Liver (tissue), 9 donors: ENCODE measurements around the gene SBK3. TPM values are rescaled to one million over a fixed set of nuclear protein-coding genes. Genes with fewer than 3 reads are reported as not detected.

ENCODE experiments used
- DNase-seq: peaks from one replicate; pipeline ENCODE4 v3.0.0-alpha.2; 2017; ENCODE audit warnings: low spot score
- H3K27ac ChIP-seq, 2 donors: one replicate each; pipeline ENCODE4 v1.7.0; 2013; ENCODE audit warnings: inconsistent platforms in 2 of 2, low read length in 2 of 2, control low read depth in 1 of 2, low read depth in 1 of 2, mild to moderate bottlenecking in 1 of 2
- H3K27me3 ChIP-seq, 4 donors: one replicate each; pipeline versions ENCODE4 v1.6.1 to v1.7.0; 2013; ENCODE audit warnings: low read length in 3 of 4, inconsistent platforms in 1 of 4, mild to moderate bottlenecking in 1 of 4, moderate library complexity in 1 of 4; ENCODE audit not compliant: control insufficient read depth in 4 of 4, insufficient read depth in 4 of 4
- H3K36me3 ChIP-seq, 4 donors: one replicate each; pipeline versions ENCODE4 v1.6.1 to v1.7.0; 2013; ENCODE audit warnings: low read length in 3 of 4, mild to moderate bottlenecking in 3 of 4, low read depth in 1 of 4, moderate library complexity in 1 of 4; ENCODE audit not compliant: control insufficient read depth in 4 of 4, insufficient read depth in 3 of 4
- H3K4me1 ChIP-seq, 4 donors: one replicate each; pipeline versions ENCODE4 v1.6.1 to v1.7.0; 2013; ENCODE audit warnings: low read length in 3 of 4, mild to moderate bottlenecking in 3 of 4, moderate library complexity in 1 of 4; ENCODE audit not compliant: control insufficient read depth in 4 of 4, insufficient read depth in 4 of 4
- H3K4me3 ChIP-seq, 3 donors: one replicate each; pipeline versions ENCODE4 v1.6.1 to v1.7.0; 2013; ENCODE audit warnings: low read length in 3 of 3, control low read depth in 1 of 3, low read depth in 1 of 3, mild to moderate bottlenecking in 1 of 3
- H3K9ac ChIP-seq, 2 donors: one replicate each; pipeline ENCODE4 v1.7.0; 2013; ENCODE audit warnings: low read length in 2 of 2, mild to moderate bottlenecking in 2 of 2, moderate library complexity in 2 of 2, control low read depth in 1 of 2, low read depth in 1 of 2
- H3K9me3 ChIP-seq, 4 donors: one replicate each; pipeline versions ENCODE4 v1.6.1 to v1.7.0; 2013; ENCODE audit warnings: low read length in 3 of 4; ENCODE audit not compliant: control insufficient read depth in 4 of 4
- EGR1 ChIP-seq, 2 donors: IDR thresholded peaks; 2 replicates each; pipeline ENCODE4 v1.6.1; 2016 to 2018; ENCODE audit warnings: antibody characterized with exemption in 2 of 2, low read depth in 2 of 2
- FOXA1 ChIP-seq: IDR thresholded peaks from 2 replicates; pipeline ENCODE4 v1.6.1; 2016; ENCODE audit warnings: antibody characterized with exemption
- FOXA2 ChIP-seq: IDR thresholded peaks from 2 replicates; pipeline ENCODE4 v1.6.1; 2016; ENCODE audit warnings: antibody characterized with exemption
- GABPA ChIP-seq, 2 donors: IDR thresholded peaks in 1 of 2; conservative IDR thresholded peaks in 1 of 2; 2 replicates each; pipeline ENCODE4 v1.6.1; 2016; ENCODE audit warnings: antibody characterized with exemption in 2 of 2, mild to moderate bottlenecking in 1 of 2, moderate library complexity in 1 of 2
- HNF4A ChIP-seq, 2 donors: conservative IDR thresholded peaks; 2 replicates each; pipeline ENCODE4 v1.6.1; 2016; ENCODE audit warnings: antibody characterized with exemption in 2 of 2, mild to moderate bottlenecking in 2 of 2
- HNF4G ChIP-seq: IDR thresholded peaks from 2 replicates; pipeline ENCODE4 v1.6.1; 2016; ENCODE audit warnings: antibody characterized with exemption
- JUND ChIP-seq, 2 donors: IDR thresholded peaks; 2 replicates each; pipeline ENCODE4 v1.6.1; 2016; ENCODE audit warnings: antibody characterized with exemption in 2 of 2
- NR2F2 ChIP-seq: IDR thresholded peaks from 2 replicates; pipeline ENCODE4 v1.6.1; 2016; ENCODE audit warnings: antibody characterized with exemption
- RAD21 ChIP-seq, 2 donors: IDR thresholded peaks; 2 replicates each; pipeline ENCODE4 v1.6.1; 2016; ENCODE audit warnings: antibody characterized with exemption in 2 of 2, mild to moderate bottlenecking in 2 of 2
- RXRA ChIP-seq, 2 donors: IDR thresholded peaks; 2 replicates each; pipeline ENCODE4 v1.6.1; 2017 to 2018; ENCODE audit warnings: antibody characterized with exemption in 2 of 2, mild to moderate bottlenecking in 1 of 2
- SP1 ChIP-seq: IDR thresholded peaks from 2 replicates; pipeline ENCODE4 v1.6.1; 2018; ENCODE audit warnings: antibody characterized with exemption, mild to moderate bottlenecking
- TAF1 ChIP-seq: conservative IDR thresholded peaks from 2 replicates; pipeline ENCODE4 v1.6.1; 2016; ENCODE audit warnings: antibody characterized with exemption, mild to moderate bottlenecking
- YY1 ChIP-seq: IDR thresholded peaks from 2 replicates; pipeline ENCODE4 v1.6.1; 2016; ENCODE audit warnings: antibody characterized with exemption, mild to moderate bottlenecking
- WGBS: extraction: QIAGEN DNeasy Blood & Tissue Kit; methylation state at CpG from one replicate; pipeline ENCODE4 v1.1.7; 2013; 5-methylcytosine and 5-hydroxymethylcytosine counted together
- polyA plus RNA-seq, 2 donors: library from polyadenylated mRNA; stranded (reverse) in 1 of 2; unstranded in 1 of 2; fragments of 200-250 nt in 1 of 2; fragments of >200 nt in 1 of 2; fragmentation: Nextera tagmentation in 1 of 2; extraction: Ambion mirVana in 1 of 2; gene quantifications; one replicate each; pipeline versions ENCODE4 v1.2.1 to v1.2.3, GENCODE V29; 2013 to 2015
- total RNA-seq, 2 donors: library from RNA; depleted of rRNA; stranded (reverse); fragments of >200 nt; gene quantifications; one replicate each; pipeline ENCODE4 v1.2.3, GENCODE V29; 2014
- TF ChIP-seq, protein P1 (sequence below): fragments of 150-350 bp; IDR thresholded peaks from 2 replicates; pipeline ENCODE4 v1.5.1; 2017; ENCODE audit warnings: improper control_type of control experiment, low read depth, low read length; ENCODE audit not compliant: missing input control
- TF ChIP-seq, protein P2 (sequence below): IDR thresholded peaks from 2 replicates; pipeline ENCODE4 v1.6.1; 2016; ENCODE audit warnings: antibody characterized with exemption, mild to moderate bottlenecking
- TF ChIP-seq, protein P3 (sequence below): IDR thresholded peaks from 2 replicates; pipeline ENCODE4 v1.6.1; 2016; ENCODE audit warnings: antibody characterized with exemption
- TF ChIP-seq, protein P4 (sequence below): IDR thresholded peaks from 2 replicates; pipeline ENCODE4 v1.6.1; 2016; ENCODE audit warnings: antibody characterized with exemption
- TF ChIP-seq, protein P5 (sequence below): IDR thresholded peaks from 2 replicates; pipeline ENCODE4 v1.6.1; 2016; ENCODE audit warnings: antibody characterized with exemption
- donor health status: healthy.
- donor health status: healthy.
- donor health status: healthy.
- donor health status: healthy.
- donor health status: healthy.

Gene SBK3
- total and polyA plus RNA-seq, 4 donors: 0.03 TPM; not detected in 3

DNA sequence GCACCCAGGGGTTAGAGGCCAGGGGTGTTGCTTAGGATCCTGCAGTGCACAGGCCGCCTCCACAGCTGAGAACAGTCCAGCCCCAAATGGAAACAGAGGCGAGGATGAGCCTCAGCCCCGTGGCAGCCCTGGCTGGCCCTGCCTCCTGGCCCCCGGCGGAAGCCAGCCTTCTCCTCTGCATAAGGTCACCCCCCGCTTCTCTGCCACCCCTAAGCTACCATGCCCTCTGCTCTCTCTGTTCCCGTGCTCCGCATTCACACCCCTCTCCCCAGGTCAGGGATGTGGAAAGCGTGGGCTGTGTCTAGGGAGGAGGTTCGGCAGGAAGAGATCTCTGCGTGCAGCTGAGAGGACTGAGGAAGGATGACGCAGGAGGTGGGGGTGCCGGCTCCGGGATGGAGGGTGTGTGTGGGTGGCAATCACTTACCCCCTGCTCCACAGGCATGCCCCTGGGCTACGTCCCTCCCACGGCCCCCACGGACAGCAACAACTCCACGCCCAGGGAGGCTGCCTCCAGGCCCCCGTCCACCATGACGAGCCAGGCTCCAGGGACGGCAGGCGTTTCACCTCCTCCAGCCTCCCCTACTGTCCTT, 51.1 kb downstream of the SBK3 start:
- Histone ChIP-seq H3K4me1 (no peaks in the 10 kb centered on the region), H3K9ac (no peak overlapping the region), H3K27ac (peak overlapping the region; percentile 56 to 60)

DNA sequence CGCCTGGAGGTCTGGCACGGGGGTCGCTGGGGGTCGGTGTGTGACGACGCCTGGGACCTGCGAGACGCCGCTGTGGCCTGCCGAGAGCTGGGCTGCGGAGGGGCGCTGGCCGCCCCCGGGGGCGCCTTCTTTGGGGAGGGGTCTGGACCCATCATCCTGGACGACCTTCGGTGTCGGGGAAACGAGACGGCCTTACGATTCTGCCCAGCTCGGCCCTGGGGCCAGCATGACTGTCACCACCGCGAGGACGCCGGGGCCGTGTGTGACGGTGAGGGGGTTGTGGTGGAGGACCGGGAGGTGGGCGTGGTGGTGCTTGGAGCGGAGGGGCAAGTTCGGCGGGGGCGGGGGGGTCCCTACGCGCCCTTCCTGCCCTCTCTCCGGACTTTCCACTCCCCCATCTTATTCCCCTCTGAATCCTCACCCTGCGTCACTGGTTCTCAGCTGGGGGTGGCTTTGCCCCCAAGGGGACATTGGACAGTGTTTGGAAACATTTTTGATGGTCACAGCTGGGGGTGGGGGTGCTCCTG, 51.6 kb downstream of the SBK3 start:
- Histone ChIP-seq H3K36me3 (no peaks in the 10 kb centered on the region), H3K4me3 (no peak overlapping the region), H3K27me3 (no peaks in the 10 kb centered on the region), H3K9me3 (no peaks in the 10 kb centered on the region), H3K9ac (no peak overlapping the region), H3K4me1 (no peaks in the 10 kb centered on the region), H3K27ac (peak overlapping the region; percentile 60 to 61)
- 43% methylated on average over 38 of the region's 38 CpGs for WGBS
- no peak for DNase-seq
- TF ChIP-seq YY1 (no peak), EGR1 (IDR thresholded peaks at IDR 0.05; ENCODE audit: low read depth in 2 of 2) (no peak), TAF1 (no peak), JUND (IDR thresholded peaks at IDR 0.05) (no peak), SP1 (no peak), GABPA (IDR thresholded peaks at IDR 0.05 in 1 of 2, conservative IDR thresholded peaks at IDR 0.05 in 1 of 2) (no peak), HNF4A (conservative IDR thresholded peaks at IDR 0.05) (no peak), RAD21 (IDR thresholded peaks at IDR 0.05) (no peak), RXRA (IDR thresholded peaks at IDR 0.05) (no peak), NR2F2 (no peak), FOXA2 (no peak), FOXA1 (no peak), HNF4G (no peak)
- TF ChIP-seq, protein P1, sequence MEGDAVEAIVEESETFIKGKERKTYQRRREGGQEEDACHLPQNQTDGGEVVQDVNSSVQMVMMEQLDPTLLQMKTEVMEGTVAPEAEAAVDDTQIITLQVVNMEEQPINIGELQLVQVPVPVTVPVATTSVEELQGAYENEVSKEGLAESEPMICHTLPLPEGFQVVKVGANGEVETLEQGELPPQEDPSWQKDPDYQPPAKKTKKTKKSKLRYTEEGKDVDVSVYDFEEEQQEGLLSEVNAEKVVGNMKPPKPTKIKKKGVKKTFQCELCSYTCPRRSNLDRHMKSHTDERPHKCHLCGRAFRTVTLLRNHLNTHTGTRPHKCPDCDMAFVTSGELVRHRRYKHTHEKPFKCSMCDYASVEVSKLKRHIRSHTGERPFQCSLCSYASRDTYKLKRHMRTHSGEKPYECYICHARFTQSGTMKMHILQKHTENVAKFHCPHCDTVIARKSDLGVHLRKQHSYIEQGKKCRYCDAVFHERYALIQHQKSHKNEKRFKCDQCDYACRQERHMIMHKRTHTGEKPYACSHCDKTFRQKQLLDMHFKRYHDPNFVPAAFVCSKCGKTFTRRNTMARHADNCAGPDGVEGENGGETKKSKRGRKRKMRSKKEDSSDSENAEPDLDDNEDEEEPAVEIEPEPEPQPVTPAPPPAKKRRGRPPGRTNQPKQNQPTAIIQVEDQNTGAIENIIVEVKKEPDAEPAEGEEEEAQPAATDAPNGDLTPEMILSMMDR: no peak
- TF ChIP-seq, protein P2, sequence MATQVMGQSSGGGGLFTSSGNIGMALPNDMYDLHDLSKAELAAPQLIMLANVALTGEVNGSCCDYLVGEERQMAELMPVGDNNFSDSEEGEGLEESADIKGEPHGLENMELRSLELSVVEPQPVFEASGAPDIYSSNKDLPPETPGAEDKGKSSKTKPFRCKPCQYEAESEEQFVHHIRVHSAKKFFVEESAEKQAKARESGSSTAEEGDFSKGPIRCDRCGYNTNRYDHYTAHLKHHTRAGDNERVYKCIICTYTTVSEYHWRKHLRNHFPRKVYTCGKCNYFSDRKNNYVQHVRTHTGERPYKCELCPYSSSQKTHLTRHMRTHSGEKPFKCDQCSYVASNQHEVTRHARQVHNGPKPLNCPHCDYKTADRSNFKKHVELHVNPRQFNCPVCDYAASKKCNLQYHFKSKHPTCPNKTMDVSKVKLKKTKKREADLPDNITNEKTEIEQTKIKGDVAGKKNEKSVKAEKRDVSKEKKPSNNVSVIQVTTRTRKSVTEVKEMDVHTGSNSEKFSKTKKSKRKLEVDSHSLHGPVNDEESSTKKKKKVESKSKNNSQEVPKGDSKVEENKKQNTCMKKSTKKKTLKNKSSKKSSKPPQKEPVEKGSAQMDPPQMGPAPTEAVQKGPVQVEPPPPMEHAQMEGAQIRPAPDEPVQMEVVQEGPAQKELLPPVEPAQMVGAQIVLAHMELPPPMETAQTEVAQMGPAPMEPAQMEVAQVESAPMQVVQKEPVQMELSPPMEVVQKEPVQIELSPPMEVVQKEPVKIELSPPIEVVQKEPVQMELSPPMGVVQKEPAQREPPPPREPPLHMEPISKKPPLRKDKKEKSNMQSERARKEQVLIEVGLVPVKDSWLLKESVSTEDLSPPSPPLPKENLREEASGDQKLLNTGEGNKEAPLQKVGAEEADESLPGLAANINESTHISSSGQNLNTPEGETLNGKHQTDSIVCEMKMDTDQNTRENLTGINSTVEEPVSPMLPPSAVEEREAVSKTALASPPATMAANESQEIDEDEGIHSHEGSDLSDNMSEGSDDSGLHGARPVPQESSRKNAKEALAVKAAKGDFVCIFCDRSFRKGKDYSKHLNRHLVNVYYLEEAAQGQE: no peak
- TF ChIP-seq, protein P3, sequence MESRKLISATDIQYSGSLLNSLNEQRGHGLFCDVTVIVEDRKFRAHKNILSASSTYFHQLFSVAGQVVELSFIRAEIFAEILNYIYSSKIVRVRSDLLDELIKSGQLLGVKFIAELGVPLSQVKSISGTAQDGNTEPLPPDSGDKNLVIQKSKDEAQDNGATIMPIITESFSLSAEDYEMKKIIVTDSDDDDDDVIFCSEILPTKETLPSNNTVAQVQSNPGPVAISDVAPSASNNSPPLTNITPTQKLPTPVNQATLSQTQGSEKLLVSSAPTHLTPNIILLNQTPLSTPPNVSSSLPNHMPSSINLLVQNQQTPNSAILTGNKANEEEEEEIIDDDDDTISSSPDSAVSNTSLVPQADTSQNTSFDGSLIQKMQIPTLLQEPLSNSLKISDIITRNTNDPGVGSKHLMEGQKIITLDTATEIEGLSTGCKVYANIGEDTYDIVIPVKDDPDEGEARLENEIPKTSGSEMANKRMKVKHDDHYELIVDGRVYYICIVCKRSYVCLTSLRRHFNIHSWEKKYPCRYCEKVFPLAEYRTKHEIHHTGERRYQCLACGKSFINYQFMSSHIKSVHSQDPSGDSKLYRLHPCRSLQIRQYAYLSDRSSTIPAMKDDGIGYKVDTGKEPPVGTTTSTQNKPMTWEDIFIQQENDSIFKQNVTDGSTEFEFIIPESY: no peak
- TF ChIP-seq, protein P4, sequence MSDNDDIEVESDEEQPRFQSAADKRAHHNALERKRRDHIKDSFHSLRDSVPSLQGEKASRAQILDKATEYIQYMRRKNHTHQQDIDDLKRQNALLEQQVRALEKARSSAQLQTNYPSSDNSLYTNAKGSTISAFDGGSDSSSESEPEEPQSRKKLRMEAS: no peak

More for the DNA sequence above, 51.1 kb downstream of the SBK3 start:
- no peaks in the 10 kb centered on the region for H3K27me3 ChIP-seq
- whole genome bisulfite sequencing: 44% methylated on average over 22 of the region's 22 CpGs
- no peak for DNase-seq
- no peaks in the 10 kb centered on the region for H3K9me3 ChIP-seq
- H3K4me3 ChIP-seq: peak overlapping the region in 1 of 3 donors; percentile 7
- TF ChIP-seq EGR1 (IDR thresholded peaks at IDR 0.05; ENCODE audit: low read depth in 2 of 2): no peak
- no peak for TF ChIP-seq GABPA (IDR thresholded peaks at IDR 0.05 in 1 of 2, conservative IDR thresholded peaks at IDR 0.05 in 1 of 2)
- no peak for TF ChIP-seq YY1
- no peak for TF ChIP-seq FOXA2
- TF ChIP-seq HNF4A (conservative IDR thresholded peaks at IDR 0.05): no peak
- TF ChIP-seq, protein P3: no peak
- TF ChIP-seq, protein P4: no peak
- no peak for TF ChIP-seq FOXA1
- TF ChIP-seq TAF1: no peak
- TF ChIP-seq, protein P5, sequence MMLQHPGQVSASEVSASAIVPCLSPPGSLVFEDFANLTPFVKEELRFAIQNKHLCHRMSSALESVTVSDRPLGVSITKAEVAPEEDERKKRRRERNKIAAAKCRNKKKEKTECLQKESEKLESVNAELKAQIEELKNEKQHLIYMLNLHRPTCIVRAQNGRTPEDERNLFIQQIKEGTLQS: no peak
- no peak for TF ChIP-seq JUND (IDR thresholded peaks at IDR 0.05)
- no peak for TF ChIP-seq NR2F2
- no peak for TF ChIP-seq RAD21 (IDR thresholded peaks at IDR 0.05)
- TF ChIP-seq HNF4G: no peak
- H3K36me3 ChIP-seq: no peaks in the 10 kb centered on the region
